Measurements from ENCODE around the gene SP140L. TPM values are rescaled to one million over a fixed set of nuclear protein-coding genes. Genes with fewer than 3 reads are reported as not detected.

The SP140L gene
- total RNA-seq, 4 donors from 2014 or later: 6.5 to 18.6 (median 8.4) TPM

- DNase-seq: no peak
- Histone ChIP-seq H3K4me3 (replicated peaks in 1 of 3) (no peak overlapping the region), H3K9me3 (no peaks in the 10 kb centered on the region), H3K36me3 (peaks cover 5 to 13% of the 10 kb centered on the region in 2 donors), H3K4me1 (no peaks in the 10 kb centered on the region), H3K27ac (no peak overlapping the region), H3K27me3 (no peaks in the 10 kb centered on the region)
- 83 to 89% methylated on average over 2 of the region's 2 CpGs for WGBS, 2 donors
- intact Hi-C loops (cut with DNase I): no loop called here
- TF ChIP-seq, protein P1, sequence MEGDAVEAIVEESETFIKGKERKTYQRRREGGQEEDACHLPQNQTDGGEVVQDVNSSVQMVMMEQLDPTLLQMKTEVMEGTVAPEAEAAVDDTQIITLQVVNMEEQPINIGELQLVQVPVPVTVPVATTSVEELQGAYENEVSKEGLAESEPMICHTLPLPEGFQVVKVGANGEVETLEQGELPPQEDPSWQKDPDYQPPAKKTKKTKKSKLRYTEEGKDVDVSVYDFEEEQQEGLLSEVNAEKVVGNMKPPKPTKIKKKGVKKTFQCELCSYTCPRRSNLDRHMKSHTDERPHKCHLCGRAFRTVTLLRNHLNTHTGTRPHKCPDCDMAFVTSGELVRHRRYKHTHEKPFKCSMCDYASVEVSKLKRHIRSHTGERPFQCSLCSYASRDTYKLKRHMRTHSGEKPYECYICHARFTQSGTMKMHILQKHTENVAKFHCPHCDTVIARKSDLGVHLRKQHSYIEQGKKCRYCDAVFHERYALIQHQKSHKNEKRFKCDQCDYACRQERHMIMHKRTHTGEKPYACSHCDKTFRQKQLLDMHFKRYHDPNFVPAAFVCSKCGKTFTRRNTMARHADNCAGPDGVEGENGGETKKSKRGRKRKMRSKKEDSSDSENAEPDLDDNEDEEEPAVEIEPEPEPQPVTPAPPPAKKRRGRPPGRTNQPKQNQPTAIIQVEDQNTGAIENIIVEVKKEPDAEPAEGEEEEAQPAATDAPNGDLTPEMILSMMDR (IDR thresholded peaks at IDR 0.05): no peak
- TF ChIP-seq POLR2A (IDR thresholded peaks at IDR 0.05): no peak
These were observed 29.1 kb downstream of the SP140L start for GRCh38 chr2:230356084-230356483.

- intact Hi-C loops (cut with DNase I): no loop called here
- H3K36me3 ChIP-seq: peaks cover 5 to 16% of the 10 kb centered on the region in 2 donors
- no peak for DNase-seq
- H3K4me3 ChIP-seq (replicated peaks in 1 of 3): no peak overlapping the region
- H3K4me1 ChIP-seq: no peaks in the 10 kb centered on the region
- no peaks in the 10 kb centered on the region for H3K9me3 ChIP-seq
- no peak overlapping the region for H3K27ac ChIP-seq
- H3K27me3 ChIP-seq: no peaks in the 10 kb centered on the region
- TF ChIP-seq, protein P1 (IDR thresholded peaks at IDR 0.05): no peak
- TF ChIP-seq POLR2A (IDR thresholded peaks at IDR 0.05): no peak
- 100% methylated on average over 1 of the region's 1 CpG for WGBS, 2 donors
These were observed 31.3 kb downstream of the SP140L start for GRCh38 chr2:230358305-230358704.

GRCh38 chr2:230360028-230360427, 33.0 kb downstream of the SP140L start:
- 44 to 47% methylated on average over 1 of the region's 1 CpG for WGBS, 2 donors
- intact Hi-C loops (cut with DNase I): no loop called here
- H3K36me3 ChIP-seq: peaks cover 5 to 18% of the 10 kb centered on the region in 2 donors
- no peak overlapping the region for H3K27ac ChIP-seq
- H3K4me3 ChIP-seq (replicated peaks in 1 of 3): no peak overlapping the region
- no peaks in the 10 kb centered on the region for H3K9me3 ChIP-seq
- no peaks in the 10 kb centered on the region for H3K27me3 ChIP-seq
- DNase-seq: no peak
- H3K4me1 ChIP-seq: no peaks in the 10 kb centered on the region
- no peak for TF ChIP-seq POLR2A (IDR thresholded peaks at IDR 0.05)
- TF ChIP-seq, protein P1 (IDR thresholded peaks at IDR 0.05): no peak

GRCh38 chr2:230362030-230362691, 35.2 kb downstream of the SP140L start:
- H3K27me3 ChIP-seq: no peaks in the 10 kb centered on the region
- no peak overlapping the region for H3K27ac ChIP-seq
- no peak for DNase-seq
- intact Hi-C loops (cut with DNase I): no loop called here
- no peaks in the 10 kb centered on the region for H3K4me1 ChIP-seq
- TF ChIP-seq POLR2A (IDR thresholded peaks at IDR 0.05): no peak
- WGBS, 2 donors: 53 to 55% methylated on average over 1 of the region's 1 CpG
- H3K9me3 ChIP-seq: no peaks in the 10 kb centered on the region
- H3K36me3 ChIP-seq: peaks cover 5 to 20% of the 10 kb centered on the region in 2 donors
- no peak overlapping the region for H3K4me3 ChIP-seq (replicated peaks in 1 of 3)

- intact Hi-C loops (cut with DNase I): no loop called here
- H3K4me1 ChIP-seq: no peaks in the 10 kb centered on the region
- H3K4me3 ChIP-seq (replicated peaks in 1 of 3): no peak overlapping the region
- no peaks in the 10 kb centered on the region for H3K9me3 ChIP-seq
- 90 to 100% methylated on average over 2 of the region's 2 CpGs for whole genome bisulfite sequencing, 2 donors
- DNase-seq: no peak
- no peak for TF ChIP-seq POLR2A (IDR thresholded peaks at IDR 0.05)
- TF ChIP-seq, protein P1 (IDR thresholded peaks at IDR 0.05): no peak
- no peaks in the 10 kb centered on the region for H3K36me3 ChIP-seq
- no peaks in the 10 kb centered on the region for H3K27me3 ChIP-seq
- H3K27ac ChIP-seq: no peak overlapping the region
These were observed 55.1 kb downstream of the SP140L start for GRCh38 chr2:230382108-230382507.

All from thyroid gland (tissue), 4 donors.